Adrenal gland (tissue), 12 donors: ENCODE data around the gene ABCC6. TPM values are rescaled to one million over a fixed set of nuclear protein-coding genes. Genes with fewer than 3 reads are reported as not detected.

Source experiments
- DNase-seq, 7 donors: peaks; one replicate each; pipeline ENCODE4 v3.0.0-alpha.2; 2019 to 2020
- H3K27ac ChIP-seq, 5 donors: fragments of 200-600 bp; sonication (generic) in 4 of 5; 1 replicate in 3 of 5; 2 replicates in 2 of 5; pipeline versions ENCODE4 v1.5.1 to v1.8.0; 2016 to 2020; ENCODE audit warnings: mild to moderate bottlenecking in 1 of 5
- H3K27me3 ChIP-seq: fragments of 200-600 bp; 2 replicates; pipeline ENCODE4 v1.8.0; 2021
- H3K36me3 ChIP-seq, 2 donors: fragments of 200-600 bp; replicated peaks in 1 of 2; 1 replicate in 1 of 2; 2 replicates in 1 of 2; pipeline versions ENCODE4 v1.5.1 to v1.8.0; 2018 to 2022
- H3K4me1 ChIP-seq, 2 donors: fragments of 200-600 bp; replicated peaks in 1 of 2; 1 replicate in 1 of 2; 2 replicates in 1 of 2; pipeline versions ENCODE4 v1.5.1 to v1.8.0; 2018 to 2021
- H3K4me3 ChIP-seq, 4 donors: fragments of 200-600 bp; sonication (generic) in 3 of 4; one replicate each; pipeline ENCODE4 v1.5.1; 2016 to 2018
- H3K9me3 ChIP-seq, 3 donors: fragments of 200-600 bp; sonication (generic) in 1 of 3; replicated peaks in 1 of 3; 1 replicate in 2 of 3; 2 replicates in 1 of 3; pipeline versions ENCODE4 v1.5.1 to v1.8.0; 2016 to 2021
- CTCF ChIP-seq, 6 experiments: fragments of 450-650 bp in 4 of 6; fragments of 200-600 bp in 2 of 6; sonication (generic) in 1 of 6; IDR thresholded peaks; 1 replicate in 5 of 6; 2 replicates in 1 of 6; pipeline versions ENCODE4 v1.5.1 to v1.8.0; 2016 to 2021; ENCODE audit warnings: antibody characterized with exemption in 6 of 6, mild to moderate bottlenecking in 2 of 6, moderate library complexity in 1 of 6
- POLR2A ChIP-seq, 2 donors: fragments of 450-650 bp; IDR thresholded peaks; one replicate each; pipeline ENCODE4 v1.6.1; 2017; ENCODE audit warnings: antibody characterized with exemption in 2 of 2, mild to moderate bottlenecking in 2 of 2, moderate library complexity in 1 of 2
- WGBS, 4 donors: extraction: QIAGEN DNeasy Blood & Tissue Kit in 2 of 4; methylation state at CpG; one replicate each; pipeline versions ENCODE4 v1.1.5 to v1.1.7; 2013 to 2017; 5-methylcytosine and 5-hydroxymethylcytosine counted together
- intact Hi-C, 2 donors: fragments of 100-400 bp; cut with DNase I; formaldehyde crosslinking; loops; one replicate each; pipeline versions ENCODE4 v1.14.1 to v1.15.0; 2022 to 2023
- polyA plus RNA-seq, 3 donors: library from polyadenylated mRNA; stranded (reverse); fragments of 200-250 nt in 2 of 3; fragments of 350-450 nt in 1 of 3; fragmentation: Illumina TruSeq in 1 of 3; extraction: RNeasy Lipid Tissue Mini Kit (QIAGEN cat#74804) in 1 of 3; gene quantifications; one replicate each; pipeline ENCODE4 v1.2.3, GENCODE V29; 2013 to 2014
- total RNA-seq, 9 donors: library from RNA; depleted of rRNA in 4 of 9; stranded (reverse); fragments of >200 nt in 4 of 9; fragments of 120-200 nt in 1 of 9; fragmentation: NEBNext Ultra II Directional in 1 of 9; extraction: Animal tissue kit (Norgen Biotek cat#: 25700) in 1 of 9; gene quantifications; one replicate each; pipeline versions ENCODE4 v1.1.0 to v1.2.4, GENCODE V29; 2013 to 2023
- donor health status: healthy with polysubstance abuse.
- donor health status: Bipolar disorder and iron deficiency.
- donor health status: DM: yes; HTN: yes; CAD: no.
- donor health status: DM: no; HTN: no; CAD: no.
- donor health status: DM: no; HTN: no; CAD: no.
- donor health status: DM: yes; HTN: yes; CAD: no.

Gene ABCC6
- total and polyA plus RNA-seq, 12 donors = 0.79 to 32.2 (median 4.5) TPM

DNA sequence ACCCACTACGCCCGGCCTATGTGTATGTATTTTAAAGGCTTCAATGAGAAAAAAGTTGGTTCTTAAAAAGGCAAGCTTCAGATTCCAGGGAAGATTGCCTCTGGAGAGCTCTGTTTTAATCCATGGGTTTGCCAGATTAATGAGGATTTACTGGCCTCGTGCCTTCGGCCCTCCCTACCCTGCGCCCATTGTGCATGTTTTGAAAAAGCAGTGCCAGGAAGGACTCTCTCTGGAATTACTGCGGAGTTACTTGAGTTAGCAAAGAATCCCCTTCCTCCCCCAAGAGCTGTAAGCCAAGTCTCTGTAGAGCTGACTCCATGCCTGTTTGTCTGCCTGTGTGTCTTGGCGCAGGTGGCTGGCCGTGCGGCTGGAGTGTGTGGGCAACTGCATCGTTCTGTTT is 98.9 kb downstream of the ABCC6 start:
- DNase-seq = no peak

GRCh38 chr16:16122264-16122663 is 101.0 kb downstream of the ABCC6 start:
- intact Hi-C loops = loop anchor here in 1 of 2 donors (10.0 kb wide), 1 partner anchor 237 kb away; the partner anchor contains the start of gene CEP20
- no peak for DNase-seq
- Histone ChIP-seq H3K27me3 (no peaks in the 10 kb centered on the region), H3K4me3 (no peak overlapping the region), H3K4me1 (no peaks in the 10 kb centered on the region), H3K36me3 (peaks cover 0 to 17% of the 10 kb centered on the region in 2 donors), H3K9me3 (no peaks in the 10 kb centered on the region), H3K27ac (no peak overlapping the region)
- WGBS, 4 donors = 93 to 97% (median 96%) methylated on average over 12 of the region's 12 CpGs
- no peak for TF ChIP-seq CTCF (IDR thresholded peaks at IDR 0.05)
- no peak for TF ChIP-seq POLR2A (IDR thresholded peaks at IDR 0.05)

More for the DNA sequence above, 98.9 kb downstream of the ABCC6 start:
- WGBS, 4 donors = 95 to 96% (median 96%) methylated on average over 6 to 10 of the region's 10 CpGs
- Histone ChIP-seq H3K27me3 (no peaks in the 10 kb centered on the region), H3K27ac (no peak overlapping the region), H3K36me3 (peaks cover 0 to 22% of the 10 kb centered on the region in 2 donors), H3K9me3 (no peaks in the 10 kb centered on the region), H3K4me3 (no peak overlapping the region), H3K4me1 (no peaks in the 10 kb centered on the region)
- intact Hi-C loops = loop anchor here in 1 of 2 donors (10.0 kb wide), 1 partner anchor 240 kb away; the partner anchor contains the start of gene CEP20
- no peak for TF ChIP-seq CTCF (IDR thresholded peaks at IDR 0.05)
- TF ChIP-seq POLR2A (IDR thresholded peaks at IDR 0.05) = no peak

DNA sequence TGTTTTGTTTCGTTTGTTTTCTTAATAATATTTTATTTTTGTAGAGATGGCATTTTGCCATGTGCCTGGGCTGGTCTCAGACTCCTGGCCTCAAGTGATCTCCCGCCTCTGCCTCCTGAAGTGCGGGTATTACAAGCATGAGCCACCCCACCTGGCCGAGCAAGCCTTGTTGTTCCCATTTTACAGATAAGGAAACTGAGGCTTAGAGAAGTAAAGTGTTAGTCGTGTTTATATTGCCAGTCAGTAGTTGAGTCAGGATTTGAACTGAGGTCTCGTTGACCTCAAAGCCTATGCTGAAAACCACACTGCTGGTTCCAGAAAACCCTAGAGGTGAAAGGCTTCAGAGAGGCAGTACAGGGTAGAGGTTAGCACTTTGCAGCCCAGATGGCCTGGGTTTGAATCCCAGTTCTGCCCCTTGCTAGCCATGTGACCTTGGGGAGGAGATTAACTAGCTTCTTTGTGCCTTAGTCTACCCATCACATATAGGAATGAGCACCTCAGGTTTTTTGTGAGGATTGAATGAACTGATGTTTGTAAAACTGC is 102.0 kb downstream of the ABCC6 start:
- H3K36me3 ChIP-seq = peaks cover 0 to 25% of the 10 kb centered on the region in 2 donors
- peak overlapping the region in 1 of 5 donors; percentile 3 for H3K27ac ChIP-seq
- no peaks in the 10 kb centered on the region for H3K27me3 ChIP-seq
- TF ChIP-seq POLR2A (IDR thresholded peaks at IDR 0.05) (no peak), CTCF (IDR thresholded peaks at IDR 0.05) (no peak)
- WGBS, 4 donors = 79 to 82% (median 80%) methylated on average over 6 of the region's 6 CpGs
- intact Hi-C loops = loop anchor here in 1 of 2 donors (10.0 kb wide), 1 partner anchor 236 kb away; the partner anchor contains the start of gene CEP20
- H3K4me3 ChIP-seq = no peak overlapping the region
- no peaks in the 10 kb centered on the region for H3K4me1 ChIP-seq
- no peaks in the 10 kb centered on the region for H3K9me3 ChIP-seq
- DNase-seq = no peak

GRCh38 chr16:16120382-16121184 is 102.7 kb downstream of the ABCC6 start:
- intact Hi-C loops = loop anchor here in 1 of 2 donors (10.0 kb wide), 1 partner anchor 236 kb away; the partner anchor contains the start of gene CEP20
- H3K4me3 ChIP-seq = no peak overlapping the region
- 72 to 89% (median 80%) methylated on average over 17 of the region's 17 CpGs for WGBS, 4 donors
- no peaks in the 10 kb centered on the region for H3K27me3 ChIP-seq
- H3K4me1 ChIP-seq = no peaks in the 10 kb centered on the region
- H3K36me3 ChIP-seq = peaks cover 0 to 22% of the 10 kb centered on the region in 2 donors
- peak in 6 of 7 donors; percentile 25 to 66 (median 36) for DNase-seq
- peak overlapping the region in 1 of 5 donors; percentile 53 for H3K27ac ChIP-seq
- TF ChIP-seq POLR2A (IDR thresholded peaks at IDR 0.05) (no peak), CTCF (IDR thresholded peaks at IDR 0.05) (no peak)
- no peaks in the 10 kb centered on the region for H3K9me3 ChIP-seq
